Ovary (tissue), 3 donors: ENCODE data around the gene C20orf204.

Source experiments
- EP300 ChIP-seq: sonication (generic); formaldehyde crosslinking; IDR thresholded peaks from one replicate; pipeline ENCODE4 v1.6.1; 2017; ENCODE audit warnings: antibody characterized with exemption
- TF ChIP-seq, protein P1 (sequence below), 3 donors: fragments of 450-650 bp in 2 of 3; fragments of 200-600 bp in 1 of 3; IDR thresholded peaks; one replicate each; pipeline versions ENCODE4 v1.5.1 to v1.8.0; 2016 to 2022; ENCODE audit warnings: antibody characterized with exemption in 3 of 3, mild to moderate bottlenecking in 1 of 3
- donor health status: DM: no; HTN: no; CAD: no.

GRCh38 chr20:64040231-64041039 is 4.5 kb downstream of the C20orf204 start:
- TF ChIP-seq EP300, result no peak
- TF ChIP-seq, protein P1, sequence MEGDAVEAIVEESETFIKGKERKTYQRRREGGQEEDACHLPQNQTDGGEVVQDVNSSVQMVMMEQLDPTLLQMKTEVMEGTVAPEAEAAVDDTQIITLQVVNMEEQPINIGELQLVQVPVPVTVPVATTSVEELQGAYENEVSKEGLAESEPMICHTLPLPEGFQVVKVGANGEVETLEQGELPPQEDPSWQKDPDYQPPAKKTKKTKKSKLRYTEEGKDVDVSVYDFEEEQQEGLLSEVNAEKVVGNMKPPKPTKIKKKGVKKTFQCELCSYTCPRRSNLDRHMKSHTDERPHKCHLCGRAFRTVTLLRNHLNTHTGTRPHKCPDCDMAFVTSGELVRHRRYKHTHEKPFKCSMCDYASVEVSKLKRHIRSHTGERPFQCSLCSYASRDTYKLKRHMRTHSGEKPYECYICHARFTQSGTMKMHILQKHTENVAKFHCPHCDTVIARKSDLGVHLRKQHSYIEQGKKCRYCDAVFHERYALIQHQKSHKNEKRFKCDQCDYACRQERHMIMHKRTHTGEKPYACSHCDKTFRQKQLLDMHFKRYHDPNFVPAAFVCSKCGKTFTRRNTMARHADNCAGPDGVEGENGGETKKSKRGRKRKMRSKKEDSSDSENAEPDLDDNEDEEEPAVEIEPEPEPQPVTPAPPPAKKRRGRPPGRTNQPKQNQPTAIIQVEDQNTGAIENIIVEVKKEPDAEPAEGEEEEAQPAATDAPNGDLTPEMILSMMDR (IDR thresholded peaks at IDR 0.05), result no peak
